Limb (tissue), 2 donors: ENCODE measurements around the gene GUCD1.
"Not testable (repeated sequence)": the region's sequence is repeated elsewhere in the genome, so short reads cannot be mapped to it uniquely, and the experiment has no call there.

Source experiments
- DNase-seq, 2 donors: peaks; one replicate each; pipeline ENCODE4 v3.0.0-alpha.2; 2016; ENCODE audit errors: extremely low spot score in 2 of 2

Gene GUCD1

DNA sequence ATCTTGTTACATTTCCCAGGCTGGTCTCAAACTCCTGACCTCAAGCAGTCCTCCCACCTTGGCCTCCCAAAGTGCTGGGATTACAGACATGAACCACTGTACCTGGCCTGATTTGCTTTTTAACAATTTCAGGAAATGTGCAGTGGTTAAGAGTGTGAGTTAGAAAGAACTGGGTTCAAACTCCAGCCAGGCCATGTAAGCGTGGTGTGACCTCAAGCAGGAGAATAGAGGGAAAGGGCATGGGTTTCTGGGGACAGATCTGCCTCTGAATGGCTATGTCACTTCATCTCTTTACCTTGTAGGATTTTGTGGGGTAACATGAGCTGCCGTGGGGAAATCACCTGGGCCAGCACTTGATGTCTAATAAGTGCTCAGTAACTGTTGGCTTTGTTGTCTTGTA, 10.1 kb upstream of the GUCD1 start:
- DNase-seq: no peak

DNA sequence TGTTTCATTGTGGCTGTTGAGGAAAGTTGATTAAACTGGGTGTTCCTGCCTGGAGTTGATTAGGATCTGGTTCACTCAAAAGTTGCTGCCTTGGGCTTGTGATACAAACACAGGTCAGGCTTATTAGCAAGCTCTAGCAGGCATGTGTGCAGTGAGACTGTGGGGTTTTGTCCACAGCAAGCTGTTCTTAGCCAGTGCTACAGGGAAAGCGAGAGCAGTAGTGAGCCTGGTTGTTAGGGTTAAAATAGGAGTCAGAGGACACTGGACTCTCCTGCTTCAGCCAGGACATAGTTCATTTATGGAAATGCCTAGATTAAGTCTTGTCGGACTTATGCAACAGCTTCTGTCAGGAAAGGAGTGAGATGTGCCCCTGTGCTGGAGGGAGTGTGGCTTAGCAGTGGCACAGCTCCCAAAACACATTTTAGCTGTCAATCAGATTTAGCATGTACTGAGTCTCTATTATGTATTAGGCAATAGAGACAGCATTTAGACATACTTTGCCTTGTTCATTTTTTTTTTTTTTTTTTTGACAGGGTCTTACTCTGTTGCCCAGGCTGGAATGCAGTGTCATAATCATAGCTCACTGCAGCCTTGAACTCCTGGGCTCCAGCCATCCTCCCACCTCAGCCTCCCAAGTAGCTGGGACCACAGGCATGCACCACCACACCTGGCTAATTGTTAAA, 9.6 kb upstream of the GUCD1 start:
- no peak for DNase-seq

DNA sequence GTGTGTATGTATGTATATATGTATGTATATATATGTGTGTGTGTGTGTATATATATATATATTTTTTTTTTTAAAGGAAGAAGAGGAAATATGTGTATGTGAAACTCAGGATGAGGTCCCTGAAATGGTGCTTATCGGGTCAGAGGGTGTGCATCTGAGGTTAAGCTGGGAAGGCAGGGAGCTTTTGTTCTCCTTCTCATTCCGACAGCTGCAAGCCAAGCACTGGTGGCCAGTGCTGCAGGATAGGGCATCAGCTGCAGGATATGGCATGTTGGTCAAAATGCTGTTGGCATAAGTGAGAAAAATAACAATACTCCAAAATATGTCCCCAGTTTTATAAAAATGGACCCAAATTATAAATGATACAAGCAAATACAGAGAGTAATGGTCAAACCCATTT, 8.3 kb upstream of the GUCD1 start:
- no peak for DNase-seq

DNA sequence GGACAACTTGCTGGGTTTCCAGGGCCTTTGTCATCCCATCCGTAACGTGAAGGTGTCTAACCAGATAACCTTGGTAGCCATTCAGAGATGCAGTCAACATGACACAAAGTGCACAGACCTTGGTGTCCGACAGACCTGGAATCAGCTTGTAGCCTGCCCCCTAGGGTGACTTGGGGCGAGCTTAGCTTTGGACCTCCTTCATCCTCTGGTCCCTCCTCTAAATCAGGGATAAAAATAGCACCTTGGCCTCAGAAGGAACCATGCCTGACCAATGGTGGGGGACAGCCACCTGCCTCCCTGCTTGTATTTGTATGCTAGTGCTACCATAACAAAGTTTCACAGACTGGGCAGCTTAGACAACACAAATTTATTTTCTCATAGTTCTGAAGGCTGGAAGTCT, 4.5 kb upstream of the GUCD1 start:
- DNase-seq: no peak

DNA sequence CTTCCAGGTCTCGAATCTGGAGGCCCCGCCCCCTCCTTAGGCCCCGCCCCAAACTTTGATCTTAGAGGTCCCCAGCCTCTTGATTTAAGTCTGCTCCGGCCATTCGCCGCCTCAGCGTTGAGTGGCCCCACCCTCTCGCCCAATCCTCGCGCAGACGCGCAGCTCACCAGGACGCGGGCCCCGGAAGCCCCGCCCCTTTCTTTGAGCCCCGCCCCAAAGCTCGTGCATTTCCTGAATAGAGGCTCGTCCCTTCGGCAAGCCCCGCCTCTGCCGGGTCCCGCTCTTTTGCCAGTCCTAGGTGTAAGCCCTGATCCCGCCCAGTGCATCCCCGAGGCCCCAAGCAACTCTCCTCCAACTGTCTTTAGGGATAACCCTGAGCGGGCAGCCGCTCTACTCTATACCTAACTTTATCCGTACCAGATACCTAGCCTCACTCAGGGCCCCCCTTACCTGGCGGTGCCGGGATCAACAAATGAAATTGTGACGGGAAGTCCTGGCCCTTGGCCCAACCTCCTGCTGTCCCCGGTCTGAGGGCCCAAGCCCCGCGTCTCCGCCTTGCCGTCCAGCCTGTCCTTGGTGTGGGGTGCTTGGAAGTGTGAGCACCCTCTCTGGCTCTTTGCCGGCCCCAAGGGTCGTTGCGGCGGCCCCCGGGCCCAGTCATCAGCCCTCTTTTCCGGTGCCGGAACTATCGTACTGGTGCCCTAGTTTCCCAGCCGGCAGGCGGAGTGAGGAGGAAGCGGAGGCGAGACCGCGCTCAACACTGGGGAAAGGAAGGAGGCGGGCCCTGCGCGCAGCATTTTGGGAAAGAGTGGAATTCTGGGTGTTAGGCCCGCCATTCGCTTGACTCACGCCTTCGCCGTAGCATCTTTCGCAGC, 464 bp upstream of the GUCD1 start, which contains the start of gene SNRPD3:
Gene SNRPD3, plus strand, starts transcription at position 835 of the 875 bp plus-strand sequence. CDS start 1,676 bp downstream, outside the sequence.
- peak; percentile 98 to 100 for DNase-seq

DNA sequence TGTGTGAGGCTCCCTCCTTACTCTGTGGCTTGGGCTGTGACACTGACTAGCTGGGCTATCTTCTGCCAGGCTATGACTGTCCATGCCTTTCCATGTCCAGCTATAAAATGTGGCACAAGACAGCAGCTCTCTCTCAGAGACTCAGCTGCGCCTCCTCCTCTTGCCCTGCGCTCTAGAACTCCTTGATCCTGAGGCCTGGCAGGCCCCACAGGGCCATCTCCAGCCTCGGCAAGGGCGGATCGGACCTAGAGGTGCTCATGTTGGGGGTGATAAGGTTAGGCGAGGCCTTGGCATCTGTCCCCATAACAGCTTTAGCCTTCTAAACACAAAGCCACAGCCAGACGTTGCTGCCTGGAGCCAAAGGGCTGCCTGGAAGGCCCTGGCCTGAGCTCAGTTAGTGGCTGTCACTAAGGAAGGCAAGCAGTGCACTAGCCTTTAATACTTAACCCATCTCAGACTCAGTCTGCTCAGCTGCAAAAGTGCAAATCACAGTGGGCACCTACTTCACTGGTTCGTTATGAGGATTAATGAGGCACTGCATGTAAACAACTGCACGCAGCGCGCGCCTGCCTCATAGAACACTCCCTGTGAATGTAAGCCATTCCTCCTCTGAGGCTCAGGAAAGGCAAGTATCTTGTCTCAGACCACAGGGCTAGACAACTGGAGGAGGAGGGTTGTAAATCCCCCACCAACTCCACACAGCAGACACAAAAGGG, 1.2 kb downstream of the GUCD1 start:
- DNase-seq: peak in 1 of 2 donors; percentile 35

DNA sequence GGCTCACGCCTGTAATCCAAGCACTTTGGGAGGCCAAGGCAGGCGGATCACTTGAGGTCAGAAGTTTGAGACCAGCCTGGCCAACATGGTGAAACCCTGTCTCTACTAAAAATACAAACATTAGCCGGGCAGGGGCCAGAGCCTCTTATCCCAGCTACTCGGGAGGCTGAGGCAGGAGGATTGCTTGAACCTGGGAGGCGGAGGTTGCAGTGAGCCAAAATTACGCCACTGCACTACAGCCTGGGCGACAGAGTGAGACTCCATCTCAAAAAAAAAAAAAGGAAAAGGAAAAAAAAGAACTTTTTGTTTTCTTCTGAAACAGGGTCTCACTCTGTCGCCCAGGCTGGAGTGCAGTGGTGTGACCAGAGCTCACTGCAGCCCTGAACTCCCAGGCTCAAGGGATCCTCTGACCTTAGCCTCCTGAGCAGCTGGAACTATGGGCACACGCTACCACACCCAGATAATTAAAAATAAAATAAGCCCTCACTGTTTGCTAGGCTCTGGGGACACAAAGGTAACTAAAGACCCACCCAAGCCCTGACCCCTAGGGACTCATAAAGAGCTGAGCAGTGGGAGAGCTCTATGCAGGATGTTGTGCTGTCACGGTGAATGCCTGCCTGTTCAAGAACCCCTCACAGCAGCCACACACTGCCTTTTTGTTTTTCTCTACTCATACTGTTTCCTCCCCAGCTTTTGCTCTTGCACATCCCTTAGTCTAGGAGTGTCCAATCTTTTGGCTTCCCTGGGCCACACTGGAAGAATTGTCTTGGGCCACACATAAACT, 2.2 kb downstream of the GUCD1 start:
- not testable (repeated sequence) for DNase-seq

DNA sequence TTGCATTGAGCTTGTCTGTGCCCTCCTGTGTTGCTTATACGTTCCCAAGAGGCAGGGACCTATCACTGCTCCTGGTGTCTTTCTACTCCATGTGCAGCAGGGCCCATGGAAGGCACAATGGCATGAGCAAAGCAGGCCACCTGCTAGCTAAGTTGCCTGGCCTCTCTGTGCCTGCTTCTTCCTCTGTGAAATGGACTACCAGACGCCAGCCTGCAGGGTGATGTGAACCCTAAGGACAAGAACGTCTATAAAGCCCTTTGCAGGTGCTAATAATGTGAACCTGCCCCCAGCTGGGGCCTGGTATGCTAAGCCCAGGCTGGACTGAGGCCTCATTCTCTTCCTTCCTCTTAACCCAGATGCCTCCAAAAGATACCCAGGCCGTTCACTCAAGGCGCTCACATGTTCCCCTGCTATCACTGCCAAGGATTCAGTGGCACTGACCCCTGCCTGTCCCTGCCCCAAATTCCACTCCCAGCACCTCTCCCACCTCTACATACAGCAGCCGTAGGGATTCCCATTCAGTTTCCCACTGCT, 4.0 kb downstream of the GUCD1 start:
- DNase-seq: no peak

DNA sequence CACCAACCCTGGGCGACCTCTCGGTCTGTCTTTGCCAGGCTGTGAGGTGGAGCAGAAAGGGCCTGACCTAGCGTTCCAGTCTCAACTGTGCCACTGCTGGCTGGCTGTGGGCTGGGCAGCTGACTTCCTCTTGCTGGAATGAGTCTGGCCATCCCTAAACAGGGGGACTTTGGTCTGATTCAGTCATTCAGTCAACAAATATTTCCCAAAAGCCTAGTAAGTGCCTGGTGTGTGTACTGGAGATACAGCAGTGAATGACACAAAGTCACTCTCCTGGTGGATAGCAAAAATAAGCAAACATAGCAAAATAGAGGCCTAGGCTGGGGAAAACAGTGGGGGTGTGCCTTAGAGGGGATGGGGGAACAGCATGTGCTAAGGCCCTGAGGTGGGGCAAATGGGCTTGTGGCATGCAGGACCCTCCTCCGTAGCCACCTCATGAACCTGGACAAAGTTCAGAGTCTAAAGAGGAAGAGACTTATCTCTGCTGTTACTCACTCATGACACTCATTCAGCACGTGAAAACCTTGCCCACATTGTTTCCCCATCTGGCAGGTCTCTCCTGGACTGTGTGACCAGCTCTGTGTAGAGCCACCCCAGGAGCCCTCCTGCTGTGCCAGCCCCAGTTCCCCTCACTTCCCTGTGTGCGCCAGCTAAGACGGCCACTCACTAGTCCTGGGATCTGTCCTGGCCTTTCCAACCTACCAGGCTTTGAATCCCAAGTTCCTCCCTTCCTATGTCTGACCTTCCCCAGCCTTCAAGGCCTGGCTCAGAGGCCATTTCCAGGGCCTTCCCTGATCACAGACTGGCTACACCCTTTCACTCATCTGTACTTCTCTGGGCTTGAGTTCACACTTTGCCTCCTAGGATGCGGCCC, 4.7 kb downstream of the GUCD1 start:
- DNase-seq: no peak

DNA sequence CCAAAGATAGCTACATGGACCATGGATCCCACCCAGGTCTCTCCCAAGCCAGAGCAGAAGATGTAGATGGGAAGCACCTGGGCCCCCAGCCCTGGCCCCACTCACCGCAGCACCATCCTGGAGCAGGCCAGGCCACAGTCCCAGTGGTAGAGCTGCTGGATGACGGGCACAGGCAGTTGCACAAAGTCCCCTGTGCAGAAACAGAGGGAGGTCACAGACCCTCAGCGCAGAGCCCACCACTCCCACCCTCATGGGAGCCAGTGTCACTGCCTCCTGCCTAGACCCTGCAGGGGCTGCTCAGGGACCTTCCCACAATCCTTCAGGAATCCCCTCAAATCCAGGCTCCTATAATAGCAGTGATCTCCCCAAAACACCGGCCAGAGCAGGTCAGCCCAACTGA, 6.1 kb downstream of the GUCD1 start:
- DNase-seq: no peak

DNA sequence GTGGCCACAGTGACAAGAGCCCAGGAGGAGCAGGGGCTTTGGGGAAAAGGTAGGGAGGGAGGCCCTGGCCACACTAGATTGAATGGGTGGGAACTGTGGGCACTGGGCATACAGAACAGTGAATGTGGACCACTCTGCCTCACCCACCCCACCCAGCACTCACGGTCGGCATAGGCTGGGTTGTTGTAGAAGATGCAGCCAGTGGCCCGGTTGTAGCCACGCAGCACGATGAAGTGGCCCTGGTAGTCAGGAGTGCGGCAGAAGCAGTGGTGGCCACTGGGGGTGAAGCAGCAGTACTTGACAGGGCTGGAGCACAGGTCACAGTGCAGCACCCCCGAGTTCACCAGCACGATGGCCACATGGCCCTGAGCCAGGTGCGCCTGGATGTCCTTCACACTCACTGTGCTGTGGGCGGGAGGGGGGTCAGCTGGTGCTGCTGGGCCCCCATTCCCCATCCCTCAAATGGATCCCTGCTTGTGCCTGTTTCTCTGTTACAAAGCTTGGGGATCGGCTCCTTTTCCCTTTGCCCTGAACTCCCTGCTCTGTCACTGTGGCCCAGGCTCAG, 11.2 kb downstream of the GUCD1 start:
- no peak for DNase-seq

DNA sequence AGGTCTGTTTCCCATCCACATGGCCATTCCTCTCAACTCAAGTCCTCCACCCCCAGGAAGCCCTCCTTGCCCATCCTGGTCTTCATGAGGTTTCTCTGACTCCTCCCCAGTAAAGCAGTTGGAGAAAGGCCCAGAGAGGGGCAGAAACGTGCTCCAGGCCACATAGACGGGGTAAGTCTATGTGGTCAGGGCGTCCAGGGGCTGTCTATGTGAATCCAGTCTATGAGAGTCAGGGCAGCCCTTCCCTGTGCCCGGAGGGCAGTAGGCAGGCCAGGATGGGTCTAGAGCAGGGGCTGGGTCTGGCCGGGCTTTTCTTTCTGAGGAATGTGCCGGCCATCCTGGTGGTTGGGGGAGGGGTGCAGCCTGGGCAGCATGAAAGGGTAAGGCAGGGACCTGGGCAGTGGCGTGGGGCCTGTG, 11.7 kb downstream of the GUCD1 start:
- no peak for DNase-seq

DNA sequence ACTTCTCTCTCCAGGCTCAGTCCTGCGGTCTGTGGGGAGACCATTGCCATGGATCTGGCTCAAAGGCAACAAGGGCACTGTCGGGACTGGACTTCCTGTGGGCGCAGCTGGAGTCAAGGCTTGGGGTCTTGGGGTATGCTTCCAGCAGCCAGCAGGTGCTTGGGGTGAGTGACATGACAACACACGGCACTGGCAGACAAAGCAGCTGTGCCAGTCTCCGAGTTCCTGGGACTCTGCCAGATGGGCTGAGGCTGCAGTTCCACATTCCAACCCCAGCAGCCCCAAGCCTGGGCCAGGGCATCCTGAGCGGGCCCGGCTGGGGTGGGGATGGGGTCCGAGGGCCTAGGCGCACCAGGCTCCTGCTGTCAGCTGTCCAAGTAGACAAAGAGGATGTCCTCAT, 12.3 kb downstream of the GUCD1 start:
- DNase-seq: peak in 1 of 2 donors; percentile 31

DNA sequence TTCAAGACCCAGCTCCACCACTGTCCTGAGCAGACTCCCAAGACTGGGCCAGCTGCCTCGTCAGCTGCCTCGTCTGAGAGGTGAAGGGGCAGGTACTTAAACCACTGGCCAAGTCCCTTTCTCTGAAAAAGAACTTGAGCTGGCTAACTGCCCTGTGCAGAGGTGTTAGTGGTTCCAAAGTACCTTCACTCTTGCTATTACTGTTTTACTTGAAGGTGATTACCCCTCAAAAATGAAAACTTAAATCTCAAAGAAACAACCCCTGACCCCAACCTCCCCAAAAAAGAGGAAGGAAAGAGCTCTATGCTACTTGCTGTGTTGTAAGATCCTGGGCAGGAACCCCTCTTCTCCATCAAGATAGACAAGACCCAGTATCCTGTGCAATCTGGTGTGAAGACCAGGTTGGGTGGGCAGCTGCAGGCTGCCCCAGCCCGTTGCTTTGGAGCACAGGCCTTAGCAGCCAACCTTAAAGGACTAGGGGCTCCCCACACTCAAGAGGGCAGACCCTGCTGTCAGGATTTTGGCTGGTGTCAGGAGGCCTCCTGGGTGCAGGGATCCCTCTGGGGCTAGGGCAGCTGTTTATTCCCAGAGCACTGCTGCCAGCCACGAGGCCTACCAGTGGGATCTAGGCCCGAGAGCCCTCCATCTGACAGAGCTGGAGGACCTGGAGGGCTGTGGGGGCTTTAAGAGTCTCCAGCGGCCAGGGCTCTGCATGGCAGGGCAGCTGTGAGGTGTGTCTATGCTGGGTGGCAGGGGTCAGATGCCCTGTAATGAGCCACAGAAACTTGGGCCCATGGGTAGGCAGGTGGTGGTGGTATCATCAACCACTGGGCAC, 13.0 kb downstream of the GUCD1 start:
- DNase-seq: no peak

DNA sequence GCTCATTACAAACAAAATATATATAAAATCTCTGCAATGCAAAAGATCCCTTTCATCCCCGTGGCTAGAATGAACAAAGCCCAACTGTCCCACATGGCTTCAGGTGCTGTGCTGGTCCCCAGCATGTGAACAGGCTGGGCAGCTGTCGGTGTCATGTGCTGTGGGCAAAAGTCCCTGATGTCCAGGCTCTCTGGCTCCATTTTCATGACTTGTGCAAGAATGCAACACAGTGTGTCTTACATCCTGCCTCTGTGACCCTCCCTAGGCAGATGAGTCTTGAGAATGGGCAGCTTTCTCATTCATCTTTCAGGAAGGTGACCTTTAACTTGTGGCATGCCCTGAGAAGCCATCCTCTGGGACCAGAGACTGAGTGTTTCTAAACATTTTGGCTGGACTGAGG, 14.5 kb downstream of the GUCD1 start:
- no peak for DNase-seq

DNA sequence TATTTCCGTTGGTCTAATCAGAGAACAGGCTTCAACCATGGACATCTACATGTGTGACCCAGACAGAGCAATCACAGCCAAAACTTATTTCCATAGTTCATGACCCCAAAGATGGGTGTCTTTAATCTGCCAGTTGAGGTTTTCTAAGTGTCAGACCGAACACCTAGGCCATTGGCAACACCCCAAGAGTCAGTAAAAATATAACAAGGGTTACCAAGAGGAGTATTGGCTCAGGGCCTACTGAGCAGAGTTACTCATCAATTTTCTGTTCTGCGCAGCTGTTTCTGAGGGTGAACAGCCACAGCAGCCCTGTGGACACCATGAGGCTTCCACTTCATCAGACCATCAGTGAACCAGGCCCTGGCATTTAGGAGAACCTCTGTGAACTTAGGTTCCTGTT, 18.8 kb downstream of the GUCD1 start:
- no peak for DNase-seq

DNA sequence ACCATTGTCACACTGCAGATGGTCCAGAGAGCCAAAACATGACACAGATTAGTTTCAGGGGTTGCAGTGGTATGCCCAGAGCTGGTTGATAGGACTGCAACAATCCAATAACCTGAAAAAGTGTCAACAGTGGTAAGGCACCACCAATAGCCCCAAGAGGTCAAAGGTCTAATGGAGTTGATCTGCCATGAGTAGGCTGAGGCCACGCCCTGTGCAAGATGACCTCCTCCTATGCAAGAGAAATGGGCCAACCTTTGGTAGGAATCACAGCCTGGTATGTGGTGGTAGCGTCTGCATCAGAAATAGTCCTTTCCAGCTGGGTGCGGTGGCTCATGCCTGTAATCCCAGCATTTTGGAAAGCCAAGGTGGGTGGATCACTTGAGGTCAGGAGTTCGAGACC, 19.6 kb downstream of the GUCD1 start:
- no peak for DNase-seq

DNA sequence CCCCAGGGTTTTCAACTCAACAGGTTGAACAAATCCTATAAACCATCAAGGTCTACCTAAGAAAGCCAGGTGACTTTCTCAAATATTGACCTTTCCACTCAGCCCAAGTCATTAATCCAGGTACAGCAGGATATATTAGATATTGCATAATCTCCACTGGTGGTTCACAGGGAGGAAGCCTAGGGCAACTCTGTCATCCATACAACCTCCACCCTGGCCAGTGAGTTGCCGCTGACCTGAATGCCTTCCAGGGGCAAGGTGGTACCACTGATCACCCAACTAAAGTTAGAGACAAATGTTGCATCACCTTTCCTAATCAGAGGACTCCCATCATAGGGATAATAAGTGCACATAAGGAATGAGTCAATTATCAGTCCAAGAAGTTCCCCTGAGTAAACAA, 22.9 kb downstream of the GUCD1 start:
- no peak for DNase-seq

DNA sequence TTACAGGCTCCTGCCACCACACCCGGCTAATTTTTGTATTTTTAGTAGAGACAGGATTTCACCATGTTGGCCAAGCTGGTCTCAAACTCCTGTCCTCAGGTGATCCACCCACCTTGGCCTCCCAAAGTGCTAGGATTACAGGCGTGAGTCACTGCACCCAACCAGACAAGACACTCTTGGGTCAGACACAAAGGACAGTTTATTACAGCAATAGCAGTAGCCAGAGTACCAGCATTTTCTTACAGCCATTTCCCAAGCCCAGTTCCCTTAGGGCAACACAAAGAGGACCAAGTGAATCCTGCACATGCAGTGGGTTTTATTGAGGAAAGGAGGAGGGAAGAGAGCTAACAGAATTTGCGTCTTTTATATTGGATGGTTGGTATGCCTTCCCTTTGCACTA, 24.0 kb downstream of the GUCD1 start:
- not testable (repeated sequence) for DNase-seq
